GM19452 (cell line): ENCODE measurements around the gene TRIM44.

ENCODE experiments used
- ATAC-seq: cut with Tn5 transposase; IDR thresholded peaks from one replicate; pipeline ENCODE4 v1.9.1; 2021; ENCODE audit not compliant: unreplicated experiment

Gene TRIM44

DNA sequence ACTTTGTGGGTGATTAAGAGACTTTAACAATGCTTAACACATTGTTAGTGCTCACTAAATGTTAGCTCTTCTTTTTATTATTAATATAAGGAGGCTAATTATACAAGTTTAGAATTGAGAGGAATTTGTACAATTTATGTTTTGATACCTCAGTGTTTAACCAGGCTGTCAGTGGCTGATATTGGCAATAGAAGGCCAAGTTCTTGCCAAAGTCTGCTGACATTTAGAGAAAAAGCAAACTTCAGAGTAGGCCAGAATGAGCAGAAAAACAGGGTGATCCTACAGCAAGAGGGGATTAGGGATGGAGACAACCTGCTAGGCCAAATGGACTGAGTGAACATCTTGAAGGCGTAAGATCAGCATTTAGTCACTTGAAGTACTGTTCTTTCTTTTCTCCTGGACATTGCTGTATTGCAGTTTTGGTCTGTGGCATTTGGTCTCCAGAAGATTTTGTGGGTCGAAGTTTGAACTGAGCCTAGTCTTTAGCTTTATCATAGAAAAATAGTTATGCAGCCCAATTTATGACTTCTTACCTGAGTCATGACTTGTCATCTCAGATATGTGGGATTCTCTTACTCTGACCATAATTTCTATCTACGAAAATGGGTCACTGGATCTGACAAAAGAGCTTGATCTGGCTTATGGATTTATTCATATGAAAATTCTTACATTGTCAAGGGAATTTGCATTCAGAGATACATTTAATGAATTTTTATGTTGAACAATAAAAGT lies 9.0 kb downstream of the TRIM44 start:
- ATAC-seq: no peak

DNA sequence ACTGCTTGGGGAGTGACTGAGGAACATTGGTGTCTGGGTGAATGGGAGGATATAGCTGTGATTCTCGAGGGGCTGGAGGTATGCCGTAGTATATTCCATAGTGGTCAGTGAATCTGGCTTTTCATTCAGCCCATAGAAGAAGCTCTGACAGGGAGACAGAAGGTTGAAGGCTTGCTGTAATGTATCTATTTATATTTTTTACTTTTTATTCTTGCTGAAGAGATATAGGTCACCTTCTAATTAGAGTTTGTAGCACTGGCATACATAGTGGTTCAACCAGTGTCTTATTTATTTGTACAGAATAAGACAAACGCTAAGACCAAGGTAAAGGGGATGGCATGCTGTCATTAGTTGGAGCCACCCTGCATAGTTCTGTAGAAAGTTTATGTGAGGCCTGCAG lies 10.0 kb downstream of the TRIM44 start:
- ATAC-seq: no peak

DNA sequence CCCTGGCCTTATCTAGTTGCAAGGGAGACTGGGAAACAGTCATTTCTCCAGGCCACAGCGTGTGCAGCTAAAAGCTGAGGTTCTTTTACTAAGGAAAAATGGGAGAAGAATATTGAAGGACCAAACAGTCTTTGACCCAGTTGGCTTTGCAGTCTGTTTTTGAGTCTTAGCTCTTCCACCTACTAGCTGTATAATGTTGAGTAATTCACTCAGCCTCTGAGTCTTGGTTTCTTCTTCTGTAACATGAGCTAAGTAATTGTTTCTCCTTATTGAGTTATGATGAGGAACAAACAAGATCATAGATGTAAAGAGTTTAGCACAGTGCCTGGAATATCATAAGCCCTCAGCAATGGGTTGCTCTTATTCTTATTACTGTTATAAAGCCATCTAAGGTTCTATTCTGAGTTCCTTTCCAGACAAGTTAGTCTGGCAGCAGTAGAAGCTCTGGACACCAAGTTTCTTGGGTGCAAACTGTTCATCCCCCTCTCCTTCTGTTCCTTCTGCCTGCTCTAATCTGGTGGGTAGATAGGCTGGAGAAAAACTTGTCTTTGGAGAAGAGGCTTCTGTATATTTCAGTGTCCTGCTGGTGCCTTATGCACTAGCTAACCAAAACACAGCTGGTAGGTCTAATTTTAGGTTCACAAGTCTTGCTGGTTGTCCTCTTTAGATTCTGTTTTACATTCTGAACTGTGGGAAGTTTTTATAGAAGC lies 13.5 kb downstream of the TRIM44 start:
- ATAC-seq: no peak

DNA sequence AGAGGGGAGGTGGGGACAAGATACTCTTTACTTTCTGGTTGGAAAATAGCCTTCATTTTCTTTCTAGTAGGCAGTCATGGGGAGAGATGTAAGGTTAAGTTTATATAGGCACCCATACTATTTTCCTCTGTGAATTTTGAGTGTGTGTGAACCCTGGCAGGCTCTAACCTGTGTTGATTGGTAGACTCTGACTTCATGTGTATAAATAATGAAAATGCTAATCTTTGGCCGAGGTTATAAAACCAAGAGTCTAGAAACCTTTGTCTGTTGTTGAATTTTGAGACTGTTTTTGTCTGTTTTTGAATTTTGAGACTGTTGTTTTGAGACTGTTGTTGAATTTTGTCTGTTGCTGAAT lies 14.0 kb downstream of the TRIM44 start:
- ATAC-seq: no peak

DNA sequence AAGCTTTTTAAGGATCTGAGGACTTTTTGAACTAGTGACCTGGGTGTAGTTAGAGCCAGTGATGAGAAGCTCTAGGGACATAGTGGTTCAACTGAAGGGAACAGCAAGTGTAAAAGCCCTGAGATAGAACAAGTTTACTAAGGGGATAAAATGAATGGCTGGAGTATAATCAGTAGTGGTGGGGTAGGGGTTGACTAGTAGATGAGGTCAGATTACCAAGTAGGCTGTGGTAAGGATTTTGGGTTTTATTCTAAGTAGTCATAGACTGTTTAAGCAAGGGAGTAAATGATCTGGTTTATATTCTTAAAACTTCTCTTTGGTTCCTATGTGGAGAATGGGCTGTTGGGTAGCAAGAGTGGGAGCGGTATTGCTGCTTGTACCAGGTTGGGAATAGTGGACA lies 15.3 kb downstream of the TRIM44 start:
- ATAC-seq: no peak

DNA sequence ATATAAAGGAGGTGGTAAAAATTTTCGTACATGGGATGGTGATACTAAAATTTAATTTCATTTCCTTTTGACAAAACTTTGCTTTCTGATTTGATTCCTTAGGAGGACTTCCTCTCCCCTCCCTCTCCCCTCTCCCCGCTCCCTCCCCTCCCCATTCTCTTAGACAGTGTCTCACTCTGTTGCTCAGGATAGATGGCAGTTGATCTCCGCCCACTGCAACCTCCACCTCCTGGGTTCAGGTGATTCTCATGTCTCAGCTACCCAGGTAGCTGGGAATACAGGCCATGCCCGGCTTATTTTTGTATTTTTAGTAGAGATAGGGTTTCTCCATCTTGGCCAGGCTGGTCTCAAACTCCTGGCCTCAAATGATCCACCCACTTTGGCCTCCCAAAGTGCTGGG lies 15.9 kb downstream of the TRIM44 start:
- ATAC-seq: no peak

DNA sequence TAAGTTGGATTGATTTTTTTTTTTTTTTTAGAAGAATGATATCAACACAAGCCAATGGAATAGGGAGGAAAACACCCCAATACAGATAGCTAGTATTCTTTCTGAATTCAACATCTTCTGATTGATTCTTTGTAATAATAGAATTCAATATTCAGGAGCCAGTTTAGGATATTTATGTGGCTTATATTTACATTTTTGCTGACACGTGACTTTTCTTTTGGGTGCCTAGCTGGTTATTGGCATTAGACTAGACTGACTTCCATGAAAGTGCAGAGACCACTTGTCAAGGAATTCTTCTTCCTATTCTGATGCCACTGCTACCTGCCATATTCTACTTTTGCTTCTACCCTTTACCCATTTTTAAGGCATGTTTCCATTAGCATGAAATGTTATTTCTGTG lies 16.4 kb downstream of the TRIM44 start:
- no peak for ATAC-seq

DNA sequence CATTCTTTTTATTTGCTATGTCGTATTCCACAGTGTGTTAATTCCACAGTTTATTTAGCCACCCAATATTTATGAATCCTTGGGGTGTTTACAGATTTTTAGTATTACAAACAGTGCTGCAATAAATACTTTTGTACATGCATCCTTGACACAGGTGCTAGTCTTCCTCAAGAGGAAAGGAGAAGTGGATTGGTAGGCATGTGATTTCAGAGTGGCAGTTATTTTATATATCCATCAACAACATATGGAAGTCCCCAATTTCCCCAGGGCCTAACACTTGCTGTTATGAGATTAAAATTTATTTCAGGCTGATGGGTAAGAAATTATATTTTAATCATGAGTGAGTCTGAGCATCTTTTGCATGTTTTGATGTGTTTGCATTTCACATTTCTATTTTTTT lies 17.9 kb downstream of the TRIM44 start:
- no peak for ATAC-seq

DNA sequence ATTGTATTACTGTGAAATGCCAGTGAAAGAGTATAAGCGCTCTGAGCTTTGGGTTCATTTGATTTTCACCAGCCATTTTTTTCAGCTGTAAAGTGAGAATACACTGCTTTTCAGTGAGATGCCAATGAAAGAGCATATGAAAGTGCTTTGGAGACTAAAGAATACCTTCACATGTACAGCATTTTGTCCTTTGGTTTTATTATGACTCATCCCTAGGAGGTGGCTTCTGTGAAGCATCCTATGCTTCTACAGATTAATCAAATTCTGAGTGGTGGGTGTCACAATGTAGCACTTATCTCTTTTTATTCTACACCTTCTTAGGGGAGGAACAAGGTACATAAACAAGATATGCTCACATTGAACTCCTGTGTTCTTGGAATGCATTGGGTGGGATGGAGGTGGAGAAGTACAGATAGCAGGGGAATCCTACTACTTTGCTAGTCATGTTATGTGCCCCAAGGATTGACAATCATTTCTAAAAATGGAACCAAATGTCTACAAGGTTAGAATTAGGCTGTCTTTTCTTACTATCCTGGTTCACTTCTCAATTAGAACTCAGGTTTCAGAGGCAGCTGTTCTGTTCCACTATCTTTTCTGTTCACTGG lies 18.7 kb downstream of the TRIM44 start:
- ATAC-seq: peak; percentile 36

DNA sequence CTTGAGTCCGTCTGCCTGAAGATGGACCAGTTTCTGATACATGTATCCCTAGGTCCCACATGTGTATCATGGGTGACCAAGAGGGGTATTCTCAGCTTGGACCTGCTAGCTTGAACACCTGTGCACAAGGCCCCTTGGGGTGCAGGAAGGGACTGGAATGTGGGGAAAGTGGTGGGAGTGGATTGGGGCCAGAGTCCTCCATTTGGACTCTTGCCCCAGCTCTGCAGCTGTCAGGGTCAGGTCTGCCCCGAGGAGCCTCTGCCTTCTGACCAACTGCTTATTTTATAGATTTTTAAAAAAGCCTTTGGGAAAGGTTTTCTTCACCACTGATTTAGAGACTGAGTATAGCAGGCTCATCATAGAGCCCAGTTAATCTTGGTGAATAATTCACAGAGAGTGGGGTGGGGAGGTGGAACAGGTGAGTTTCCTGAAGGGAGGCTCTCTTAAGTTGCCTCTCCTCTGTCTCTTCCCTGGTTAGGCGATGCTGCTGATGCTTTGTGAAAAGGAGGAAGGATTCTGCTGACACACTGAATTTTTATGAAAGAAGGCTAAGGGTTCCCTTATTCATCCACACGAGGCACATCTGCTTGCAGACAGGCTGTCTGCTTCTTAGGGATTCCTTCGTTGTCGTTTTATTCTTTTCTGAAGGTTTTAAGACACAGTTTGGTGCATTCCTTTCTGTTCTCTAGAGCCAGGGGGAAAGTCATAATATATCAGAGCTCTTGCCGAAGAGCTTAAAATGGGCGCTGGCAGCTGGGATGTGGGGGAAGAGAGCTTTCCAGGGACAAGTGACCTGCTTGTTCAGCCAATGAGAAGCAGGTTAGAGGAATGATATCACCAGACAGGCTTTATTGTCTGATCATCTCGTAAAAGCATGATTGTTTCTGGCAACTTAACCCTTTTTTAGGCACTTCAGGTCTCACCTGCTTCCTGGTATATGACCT lies 19.9 kb downstream of the TRIM44 start:
- ATAC-seq: no peak

DNA sequence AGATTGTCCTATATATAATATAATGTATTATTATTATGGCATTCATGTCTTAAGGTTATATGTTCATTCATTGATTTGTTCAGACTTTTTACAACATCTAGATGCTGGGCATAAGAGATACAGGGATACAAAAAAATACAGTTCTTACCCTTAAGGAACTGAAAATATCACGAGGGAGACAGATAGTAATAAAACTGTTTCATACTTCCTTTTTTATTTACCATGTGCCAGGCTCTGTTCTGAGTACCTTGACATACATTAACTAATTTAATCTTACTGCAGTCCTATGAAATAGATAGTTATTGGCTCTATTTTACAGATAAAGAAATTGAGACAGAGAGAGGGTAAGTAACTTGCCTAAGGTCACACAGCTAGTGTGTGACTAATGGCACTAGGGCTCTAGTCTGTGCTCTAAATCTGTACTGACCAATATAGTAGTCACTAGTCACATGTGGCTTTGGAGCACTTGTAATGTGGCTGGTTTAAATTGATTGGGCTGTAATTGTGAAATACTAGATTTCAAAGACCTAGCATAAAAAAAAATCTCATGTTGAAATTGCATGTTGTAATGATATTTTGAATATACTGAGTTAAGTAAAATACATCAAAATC lies 21.3 kb downstream of the TRIM44 start:
- ATAC-seq: peak; percentile 55

DNA sequence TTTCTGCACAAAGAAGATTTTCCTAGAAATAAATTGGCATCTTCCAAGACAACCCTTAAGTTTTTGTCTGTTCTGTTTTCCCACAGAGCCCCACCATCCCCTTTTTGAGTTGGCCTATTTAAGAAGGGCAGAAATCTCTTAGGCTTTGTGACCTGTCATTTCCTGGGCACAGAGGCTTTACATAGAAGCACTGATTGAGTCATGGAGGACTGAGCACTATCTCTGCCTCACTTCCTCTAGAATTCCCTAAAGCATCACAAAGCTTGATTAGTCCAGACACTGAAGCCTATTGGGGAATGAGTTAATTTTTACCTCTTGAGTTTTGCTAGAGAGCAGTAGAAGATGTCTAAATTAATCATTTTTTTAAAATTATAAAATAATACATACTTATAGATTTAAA lies 25.4 kb downstream of the TRIM44 start:
- no peak for ATAC-seq

DNA sequence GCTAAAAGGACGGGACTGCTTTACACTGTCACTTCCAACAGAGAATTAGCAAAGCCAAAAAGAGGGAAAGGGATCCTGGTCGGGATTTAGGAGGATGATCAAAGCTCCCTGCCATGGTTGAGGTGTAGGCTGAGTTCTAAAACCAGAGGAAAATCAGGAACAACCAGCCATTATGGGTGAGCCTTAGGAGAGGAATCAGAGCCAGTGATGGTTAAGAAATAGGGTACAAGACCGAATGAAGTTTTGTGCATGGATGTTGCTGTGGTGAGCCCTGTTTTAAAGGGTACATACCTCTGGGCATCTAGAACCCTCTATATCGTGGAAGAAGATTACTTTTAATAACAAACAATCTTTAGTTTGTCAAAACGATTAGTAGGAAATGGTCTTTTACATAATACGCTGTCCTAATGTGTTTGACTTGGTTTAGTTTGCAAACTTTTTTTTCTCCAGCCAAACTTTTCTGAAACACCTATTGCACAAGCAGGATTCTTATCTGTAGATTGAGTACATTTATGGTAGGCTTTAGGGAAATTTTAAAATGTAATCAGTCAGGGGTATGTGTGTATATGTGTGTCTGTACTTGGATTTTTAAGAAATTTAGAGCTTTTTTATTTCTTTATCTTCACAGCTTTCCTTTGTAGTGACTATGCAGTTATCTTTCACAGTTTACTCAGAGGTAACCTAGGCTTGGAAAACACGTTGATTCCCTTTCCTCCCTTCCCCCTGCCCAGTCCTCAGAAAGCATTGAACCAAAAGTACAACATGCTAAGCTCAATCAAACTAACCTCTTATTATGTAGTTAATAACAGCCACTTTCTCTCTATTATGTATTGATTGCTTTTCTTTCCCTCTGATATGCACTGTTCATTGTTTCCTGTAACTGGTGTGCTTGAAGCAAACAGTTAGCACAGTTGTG lies 26.8 kb downstream of the TRIM44 start:
- no peak for ATAC-seq

DNA sequence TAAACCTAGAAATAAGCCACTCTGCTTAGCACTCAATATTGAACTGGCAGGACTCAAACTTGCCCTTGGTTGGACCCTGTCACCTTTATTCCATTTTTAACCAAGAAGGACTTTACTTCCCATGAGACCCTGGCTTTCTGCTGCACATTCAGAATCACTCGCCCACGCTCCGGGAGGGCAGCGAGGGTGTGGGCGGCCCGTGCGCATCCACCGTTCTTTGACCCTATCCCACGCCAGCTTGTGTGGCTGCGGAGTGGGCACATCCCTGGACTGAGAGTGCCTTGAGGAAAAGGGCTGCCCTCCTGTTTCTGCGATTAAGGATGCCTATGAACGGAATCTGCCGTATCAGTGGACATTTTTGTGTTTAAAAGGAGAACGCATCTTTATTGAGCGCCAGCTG lies 39.6 kb downstream of the TRIM44 start:
- no peak for ATAC-seq

DNA sequence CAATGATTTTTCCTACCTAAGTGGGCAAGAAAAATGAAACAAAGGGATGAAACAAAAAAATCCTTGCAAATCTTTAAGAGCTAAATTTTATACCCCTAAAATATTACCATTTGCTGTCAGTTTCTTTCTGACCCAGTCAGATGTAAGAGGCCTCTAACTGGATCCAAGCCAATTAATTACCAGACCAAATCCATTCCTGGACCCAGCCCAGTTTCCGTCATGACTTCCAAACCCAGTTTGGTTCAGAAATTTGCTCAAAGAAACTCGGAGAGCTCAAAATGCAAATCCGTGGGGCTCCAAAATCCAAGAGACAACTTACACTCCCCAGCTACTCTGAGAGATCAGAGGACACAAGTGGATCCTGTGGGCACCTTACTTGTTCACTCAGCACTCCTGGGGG lies 46.8 kb downstream of the TRIM44 start:
- ATAC-seq: no peak

DNA sequence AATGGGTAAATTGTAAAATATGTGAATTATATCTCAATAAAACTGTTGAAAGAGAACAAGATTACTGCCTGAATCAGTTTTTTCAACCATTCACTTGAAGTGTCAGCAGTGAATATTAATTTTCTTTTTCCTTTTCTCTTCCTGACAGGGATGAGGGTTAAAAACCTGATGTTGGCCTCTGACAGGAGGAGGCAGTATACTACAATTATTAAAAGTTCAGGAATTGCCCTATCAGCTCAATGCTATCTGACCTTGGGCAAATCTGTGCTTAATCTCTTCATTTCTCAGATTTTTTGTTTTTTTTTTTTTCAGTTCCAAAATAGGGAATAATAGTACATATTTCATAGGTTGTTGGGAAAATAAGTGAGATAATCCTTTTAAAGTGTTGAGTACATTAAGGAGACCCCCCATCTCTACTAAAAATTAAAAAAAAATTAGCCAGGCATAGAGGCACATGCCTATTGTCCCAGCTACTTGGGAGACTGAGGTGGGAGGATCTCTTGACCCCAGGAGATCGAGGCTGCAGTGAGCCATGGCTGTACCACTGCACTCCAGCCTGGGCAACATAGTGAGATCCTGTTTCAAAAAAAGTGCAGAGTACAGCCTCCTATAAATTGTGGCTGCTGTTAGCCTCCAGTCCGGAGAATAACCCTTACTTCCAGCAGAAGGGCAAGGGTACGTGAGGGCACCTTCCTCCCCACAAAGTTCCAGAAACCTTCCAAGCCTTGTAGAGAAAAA lies 48.8 kb downstream of the TRIM44 start:
- ATAC-seq: no peak

DNA sequence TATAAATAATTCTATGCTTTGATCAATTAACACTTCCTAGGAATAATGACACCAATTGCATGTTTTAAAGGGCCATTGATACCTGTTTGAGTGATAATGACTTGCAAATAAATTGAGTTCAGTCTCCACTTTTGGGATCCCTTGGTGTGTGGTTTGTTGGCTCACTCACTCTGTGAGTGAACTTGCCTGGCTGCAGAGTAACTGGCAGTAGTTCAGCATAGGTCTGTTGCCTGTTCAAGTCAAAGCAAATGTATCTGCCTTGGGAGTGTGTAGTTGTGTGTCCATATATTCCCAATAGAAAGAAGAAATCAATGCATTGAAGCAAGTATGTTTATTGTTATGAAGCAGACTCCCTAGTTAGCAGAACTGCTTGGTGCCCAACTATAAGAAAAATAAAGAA lies 49.3 kb downstream of the TRIM44 start:
- no peak for ATAC-seq

DNA sequence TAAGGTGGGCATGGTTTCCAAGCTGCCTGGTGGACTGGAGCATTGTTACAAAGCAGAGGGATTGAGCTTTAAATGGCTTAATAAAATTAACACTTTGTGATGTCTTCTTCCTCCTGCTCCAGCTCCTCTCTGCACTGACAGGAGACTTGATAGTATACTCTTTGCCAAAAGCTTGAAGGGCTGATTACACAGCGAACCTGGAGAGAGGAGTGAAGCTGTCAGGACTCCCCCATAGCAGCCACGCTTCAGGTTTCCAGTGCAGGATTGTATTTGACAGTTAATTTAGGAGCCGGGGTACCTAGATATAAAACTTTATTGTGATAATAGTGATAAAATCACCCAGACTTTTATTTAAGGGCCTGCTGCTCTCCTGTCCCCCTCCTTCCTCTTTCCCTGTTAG lies 50.0 kb downstream of the TRIM44 start:
- ATAC-seq: no peak
